NCI-H1048 (cell line): Measurements from ENCODE around the gene ZCCHC3.

ENCODE experiments used
- DNase-seq: peaks from one replicate; lab custom pipeline; 2025; lab: John Stamatoyannopoulos, UW

The ZCCHC3 gene

DNA sequence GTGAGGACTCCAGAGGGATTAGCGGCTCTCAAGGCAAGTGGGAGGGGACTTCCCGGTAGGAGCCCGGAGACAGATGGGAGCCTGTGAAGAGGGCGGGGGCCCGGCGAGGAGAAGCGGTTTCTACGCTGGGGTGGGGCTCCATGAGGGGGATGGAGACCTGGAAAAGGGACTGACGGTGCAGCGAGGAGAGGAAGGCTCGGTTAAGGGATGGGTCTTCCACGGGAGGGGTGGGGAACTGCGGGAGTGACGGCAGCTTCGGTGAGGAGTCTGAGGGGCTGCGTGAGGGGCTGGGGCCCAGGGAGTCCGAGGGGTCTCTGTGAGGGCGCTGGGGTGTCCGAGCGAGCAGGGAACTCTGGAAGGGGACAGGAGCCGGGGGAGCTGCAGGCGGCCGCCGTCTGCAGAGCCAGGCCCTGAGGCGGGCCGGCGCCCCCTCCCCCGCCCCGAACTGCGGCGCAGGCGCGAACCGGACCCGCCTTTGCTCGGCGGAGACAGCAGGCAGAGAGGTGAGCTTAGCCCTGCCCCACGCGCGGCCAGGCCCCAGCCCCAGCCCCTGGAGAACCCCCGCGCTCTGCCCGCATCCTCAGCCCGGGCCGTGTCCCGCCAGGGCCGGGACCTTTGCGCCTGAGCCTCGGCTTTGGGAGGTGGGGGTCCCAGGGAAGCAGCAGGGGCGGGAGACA lies 49.4 kb downstream of the ZCCHC3 start, which contains the start of gene NRSN2:
TSS of gene NRSN2 (plus strand) at position 472 of the 677 bp plus-strand sequence. CDS start 2,533 bp downstream, outside the sequence.
- peak; percentile 21 for DNase-seq

DNA sequence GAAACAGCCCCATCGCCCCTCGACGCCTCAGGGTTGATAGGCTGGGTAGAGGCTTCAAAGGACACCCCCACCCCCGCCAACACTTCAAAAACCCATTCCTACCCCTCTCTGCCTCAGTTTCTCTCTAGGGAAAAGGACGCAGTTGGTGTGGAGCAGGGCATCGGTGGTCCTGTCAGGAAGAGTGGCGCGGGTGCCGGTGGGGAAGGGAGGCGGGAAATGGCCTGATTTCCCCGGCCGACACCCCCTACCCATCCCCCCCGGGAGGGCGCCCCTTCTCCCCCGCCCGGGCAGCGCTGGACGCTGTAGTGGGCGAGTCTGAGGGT lies 49.9 kb downstream of the ZCCHC3 start:
- DNase-seq: no peak

DNA sequence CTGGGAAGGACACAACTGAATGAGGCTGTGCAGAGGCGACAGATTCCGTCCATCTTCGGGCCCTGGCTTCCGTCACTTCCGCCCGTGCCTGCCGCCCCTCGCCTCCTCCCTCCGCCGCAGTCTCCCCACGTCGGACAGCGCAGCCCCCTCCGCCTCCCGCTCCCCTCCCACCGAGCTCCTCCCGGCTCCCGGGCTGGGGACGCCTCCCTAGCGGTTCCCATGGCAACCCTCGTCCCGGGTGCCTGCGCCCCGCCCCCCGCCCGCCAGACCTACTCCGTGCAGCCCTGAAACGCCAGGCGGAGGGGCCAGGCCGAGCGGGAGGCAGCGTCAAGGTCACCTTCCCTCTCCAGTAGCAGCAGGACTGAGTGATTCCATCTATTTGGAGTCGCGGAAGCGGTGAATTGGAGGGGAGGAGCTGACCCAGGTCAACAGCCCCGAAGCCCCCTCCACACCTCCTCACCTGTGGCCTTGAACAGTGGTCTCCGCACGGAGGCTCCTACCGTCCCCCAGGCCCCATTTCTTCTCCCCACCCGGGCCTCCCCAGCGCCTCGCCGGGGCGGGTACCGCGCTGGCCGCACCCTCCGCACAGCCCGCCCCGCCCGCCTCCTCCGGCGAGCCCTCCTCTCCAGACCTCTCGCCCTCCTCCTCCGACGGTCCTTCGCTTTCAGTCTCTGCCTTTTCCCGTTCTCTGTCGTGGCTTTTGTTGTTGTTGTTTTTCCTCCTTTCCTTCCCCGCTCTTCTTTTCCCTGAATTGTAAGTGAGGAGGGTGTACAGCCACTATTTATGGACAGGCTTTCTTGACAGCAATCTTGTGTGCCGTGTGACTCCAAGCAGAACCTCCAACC lies 50.5 kb downstream of the ZCCHC3 start:
- peak; percentile 84 for DNase-seq

DNA sequence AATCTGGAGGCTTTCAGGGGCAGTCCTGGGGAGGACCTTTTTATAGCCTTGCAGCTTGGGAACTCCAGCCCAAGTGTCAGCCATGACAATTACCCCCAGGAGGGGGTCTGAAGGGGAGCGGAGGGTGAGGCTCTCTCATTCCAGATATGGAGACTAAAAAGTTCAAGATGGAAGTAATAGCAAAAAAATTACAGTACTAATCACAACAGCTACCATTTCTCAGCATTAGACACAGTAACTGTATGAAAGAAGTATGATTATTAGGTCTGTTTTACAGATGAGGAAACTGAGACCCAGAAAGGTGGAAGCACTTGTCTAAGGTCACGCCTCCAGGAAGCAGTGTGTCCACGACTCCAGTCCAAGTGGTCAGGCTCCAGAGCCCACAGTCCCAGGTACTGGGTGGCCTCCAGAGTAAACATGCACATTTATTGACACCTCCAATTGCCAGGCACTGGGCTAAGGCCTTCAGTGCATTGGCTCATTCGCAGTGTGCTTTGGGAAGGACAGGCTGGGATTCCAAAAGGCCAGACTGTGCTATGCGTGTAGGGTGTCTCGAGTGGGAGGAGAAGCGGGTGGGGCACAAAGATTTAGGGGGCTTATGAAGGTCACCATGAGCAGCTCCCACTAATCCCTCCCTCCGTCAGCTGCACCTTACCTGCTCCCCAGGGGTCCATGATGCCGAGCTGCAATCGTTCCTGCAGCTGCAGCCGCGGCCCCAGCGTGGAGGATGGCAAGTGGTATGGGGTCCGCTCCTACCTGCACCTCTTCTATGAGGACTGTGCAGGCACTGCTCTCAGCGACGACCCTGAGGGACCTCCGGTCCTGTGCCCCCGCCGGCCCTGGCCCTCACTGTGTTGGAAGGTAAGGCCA lies 51.8 kb downstream of the ZCCHC3 start:
- no peak for DNase-seq
